ENCODE measurements around the gene HNRNPD.
"Not testable (repeated sequence)": the region's sequence is repeated elsewhere in the genome, so short reads cannot be mapped to it uniquely, and the experiment has no call there.

HNRNPD gene

DNA sequence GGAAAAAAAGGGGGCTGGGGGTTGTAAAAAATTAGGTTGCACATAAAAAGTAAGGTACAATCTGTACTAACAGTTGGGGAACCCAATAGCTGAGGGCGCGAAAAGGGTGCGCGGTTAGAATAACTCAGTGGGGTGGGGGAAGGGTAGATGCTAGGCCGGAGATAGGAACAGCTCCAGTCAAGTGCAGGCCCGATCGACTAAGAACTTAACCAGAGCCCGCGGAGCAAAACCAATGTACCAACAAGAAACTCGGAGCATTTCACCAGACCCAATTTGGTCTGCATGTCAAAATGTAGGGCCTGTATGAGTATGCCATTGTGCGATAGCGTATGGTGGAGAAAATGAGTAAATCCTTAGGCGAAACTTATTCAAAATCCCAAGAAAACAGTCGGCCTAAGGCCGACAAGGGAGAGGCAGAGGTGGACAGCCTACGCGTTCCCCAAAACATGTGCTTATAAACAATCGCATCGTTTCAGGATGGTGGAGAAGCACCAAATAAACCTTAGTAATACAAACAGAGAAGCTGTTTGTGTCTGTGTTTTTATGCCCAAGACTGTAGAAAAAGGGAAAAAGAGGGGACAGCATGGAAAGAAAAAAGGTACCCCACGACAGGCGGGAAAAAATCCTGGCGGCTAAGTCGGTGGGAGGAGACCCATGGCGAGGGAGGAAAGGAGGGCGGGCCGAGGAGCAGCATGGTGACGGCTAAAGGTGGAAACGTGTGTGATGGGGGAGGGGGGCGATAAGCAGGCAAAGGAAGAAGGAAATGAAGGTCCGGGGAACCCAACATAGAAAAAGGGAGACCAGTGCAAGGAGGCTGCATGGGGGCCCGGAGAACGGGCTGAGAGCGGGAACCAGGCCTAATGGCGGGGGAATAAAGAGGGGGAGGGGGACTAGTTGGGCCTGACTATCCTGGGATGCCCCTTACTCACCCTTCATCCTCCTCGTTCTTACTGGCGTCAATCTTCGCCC lies 990 bp downstream of the HNRNPD start:
- DNase-seq (ENCODE audit: low read depth, low spot score) = peak; percentile 37

DNA sequence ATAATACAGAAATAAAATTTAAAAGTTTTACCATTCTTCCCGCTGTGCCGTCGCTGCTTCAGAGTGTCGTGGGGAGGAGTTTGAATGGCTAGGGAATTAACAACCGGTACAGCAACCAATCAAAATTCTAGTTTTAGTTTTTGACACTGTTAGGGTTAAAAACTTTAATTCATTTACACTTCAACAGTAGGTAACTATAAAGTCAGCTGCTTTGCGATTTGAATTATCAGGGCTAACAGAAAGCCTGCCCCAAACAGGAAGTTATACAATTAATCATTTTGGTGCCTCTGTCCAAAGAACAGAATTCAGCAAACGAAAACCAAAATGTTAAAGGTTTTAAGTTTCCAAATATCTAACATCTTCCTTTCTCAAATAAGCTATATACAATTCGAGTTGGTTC lies 2.3 kb downstream of the HNRNPD start:
- no peak for DNase-seq (ENCODE audit: low read depth, low spot score)

DNA sequence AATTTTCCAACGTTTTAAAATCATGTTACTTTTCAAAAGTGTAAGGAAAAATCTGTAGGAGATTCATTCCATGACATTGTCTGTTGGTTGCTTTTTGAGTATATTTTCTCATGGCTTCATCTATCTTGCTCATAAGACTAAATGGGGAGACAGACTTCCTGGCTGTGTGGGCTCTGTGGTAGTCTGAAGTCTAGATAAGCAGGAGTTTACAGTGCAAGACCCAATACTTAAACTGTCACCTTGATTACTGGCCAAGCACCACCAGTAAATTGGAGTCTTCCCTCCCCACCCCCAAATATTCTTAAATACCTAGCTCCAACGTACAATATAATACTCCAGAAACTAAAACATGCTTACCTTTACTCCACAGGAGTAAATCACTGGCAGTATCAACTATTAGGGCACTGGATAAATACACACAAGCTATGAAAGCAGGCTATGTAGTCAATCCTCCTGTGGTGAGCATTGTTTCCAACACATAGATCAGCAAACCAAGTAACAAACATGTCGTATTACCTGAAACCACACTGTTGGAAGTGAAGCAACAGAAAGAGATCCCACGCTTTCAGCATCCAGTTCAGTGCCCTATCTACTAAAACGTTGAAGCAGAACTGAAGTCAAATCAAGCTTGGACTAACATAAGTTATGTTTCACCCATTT lies 6.2 kb downstream of the HNRNPD start:
- no peak for DNase-seq (ENCODE audit: low read depth, low spot score)

DNA sequence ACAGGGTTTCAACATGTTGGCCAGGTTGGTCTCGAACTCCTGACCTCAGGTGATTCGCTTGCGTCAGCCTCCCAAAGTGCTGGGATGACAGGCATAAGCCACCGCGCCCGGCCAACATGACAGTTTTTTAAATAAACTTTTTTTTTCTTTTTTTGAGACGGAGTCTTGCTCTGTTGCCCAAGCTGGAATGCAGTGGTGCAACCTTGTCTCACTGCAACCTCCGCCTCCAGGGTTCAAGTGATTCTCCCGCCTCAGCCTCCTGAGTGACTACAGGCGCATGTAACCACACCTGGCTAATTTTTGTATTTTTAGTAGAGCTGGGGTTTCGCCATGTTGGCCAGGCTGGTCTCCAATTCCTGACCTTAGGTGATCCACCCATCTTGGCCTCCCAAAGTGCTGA lies 7.4 kb downstream of the HNRNPD start:
- DNase-seq (ENCODE audit: low read depth, low spot score) = not testable (repeated sequence)

DNA sequence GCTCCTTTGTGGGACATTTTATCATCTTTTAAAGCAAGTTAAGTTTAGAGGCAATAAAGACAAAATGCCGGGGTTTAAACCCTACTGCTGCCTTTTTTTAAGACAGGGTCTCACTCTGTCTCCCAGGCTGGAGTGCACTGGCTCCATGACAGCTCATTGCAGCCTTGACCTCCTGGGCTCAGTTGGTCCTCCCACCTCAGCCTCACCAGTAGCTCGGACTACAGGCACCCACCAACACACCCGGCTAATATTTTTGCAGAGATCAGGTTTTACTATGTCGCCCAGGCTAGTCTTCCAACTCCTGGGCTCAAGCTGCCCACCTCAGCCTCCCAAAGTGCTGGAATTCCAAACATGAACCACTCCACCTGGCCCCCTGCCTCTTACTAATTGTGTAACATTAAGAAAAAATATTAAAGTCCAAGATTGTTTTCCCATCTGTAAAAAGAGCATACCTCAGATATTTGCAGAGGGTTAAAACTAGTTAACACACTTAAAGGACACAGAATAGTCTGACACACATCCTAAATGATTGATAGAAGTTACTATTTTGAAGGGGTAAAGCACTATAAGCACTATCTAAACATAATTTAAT lies 9.8 kb downstream of the HNRNPD start:
- no peak for DNase-seq (ENCODE audit: low read depth, low spot score)

DNA sequence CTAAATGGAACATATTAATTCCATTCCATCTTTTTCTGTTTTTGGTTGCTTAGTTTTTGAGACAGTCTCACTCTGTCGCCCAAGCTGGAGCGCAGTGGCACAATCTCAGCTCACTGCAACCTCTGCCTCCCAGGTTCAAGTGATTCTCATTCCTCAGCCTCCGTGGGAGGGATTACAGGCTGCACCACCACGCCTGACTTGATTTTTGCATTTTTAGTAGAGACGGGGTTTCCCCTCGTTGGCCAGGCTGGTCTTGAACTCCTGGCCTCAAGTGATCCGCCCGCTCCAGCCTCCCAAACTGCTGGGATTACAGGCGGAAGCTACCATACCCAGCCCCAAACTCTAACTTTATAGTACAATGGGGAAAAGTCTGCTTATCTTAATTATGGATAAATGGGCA lies 11.2 kb downstream of the HNRNPD start:
- DNase-seq (ENCODE audit: low read depth, low spot score) = no peak

DNA sequence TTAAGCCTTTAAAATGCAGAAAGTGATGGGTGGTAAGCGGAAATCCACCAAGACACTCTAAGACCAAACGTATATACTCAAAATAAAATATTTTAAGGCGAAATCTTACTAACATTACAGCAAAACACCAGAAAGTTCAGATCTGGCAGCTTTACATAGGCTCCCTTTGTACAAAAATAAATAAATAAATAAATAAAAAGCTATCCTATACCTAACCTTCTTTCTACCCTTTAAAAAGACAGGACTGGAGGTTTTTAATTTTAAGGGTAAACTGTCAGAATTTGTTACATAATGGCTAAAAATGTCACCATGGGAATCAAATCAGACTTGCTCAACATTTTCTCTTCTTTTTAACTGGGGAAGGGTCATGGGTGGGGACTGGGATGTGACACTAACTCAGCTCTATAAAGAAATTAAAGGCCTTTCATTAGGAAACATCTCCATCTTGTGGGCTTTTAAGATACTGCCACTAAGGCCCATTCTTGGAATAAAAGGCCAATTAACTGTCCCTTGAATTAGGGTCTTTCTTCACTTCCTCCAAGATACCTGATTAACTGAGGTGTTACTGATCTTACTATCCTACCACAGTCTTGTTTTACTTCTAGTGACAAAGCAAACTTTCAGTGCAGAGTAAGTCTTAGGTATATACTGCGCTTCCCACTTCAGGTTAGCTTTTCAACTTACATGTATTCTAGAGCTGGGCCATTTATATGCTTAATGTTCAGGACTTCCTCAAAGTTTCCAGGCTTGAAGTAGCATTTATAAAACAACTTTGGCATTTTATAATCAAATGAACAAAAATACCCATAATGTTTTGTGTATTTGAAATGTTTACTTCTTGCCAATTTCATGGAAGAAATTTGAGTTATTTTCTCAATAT lies 13.3 kb downstream of the HNRNPD start:
- no peak for DNase-seq (ENCODE audit: low read depth, low spot score)

DNA sequence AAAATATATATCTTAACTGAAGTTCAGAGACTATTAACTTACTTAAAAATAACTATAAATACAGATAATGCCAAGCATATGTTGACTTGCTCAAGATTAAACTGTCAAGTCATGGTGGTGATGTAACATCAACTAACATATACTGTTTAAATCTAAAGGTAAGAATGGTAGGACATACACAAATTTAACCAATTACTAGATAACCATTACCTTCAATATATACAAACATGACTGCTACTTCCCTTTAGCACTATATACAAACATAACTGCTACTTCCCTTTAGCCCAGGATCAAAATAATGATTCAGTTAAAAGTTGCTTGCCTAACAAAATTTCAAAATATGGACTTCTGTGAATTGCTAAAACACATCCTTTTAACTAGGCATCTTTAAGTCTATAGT lies 14.9 kb downstream of the HNRNPD start:
- DNase-seq (ENCODE audit: low read depth, low spot score) = no peak

DNA sequence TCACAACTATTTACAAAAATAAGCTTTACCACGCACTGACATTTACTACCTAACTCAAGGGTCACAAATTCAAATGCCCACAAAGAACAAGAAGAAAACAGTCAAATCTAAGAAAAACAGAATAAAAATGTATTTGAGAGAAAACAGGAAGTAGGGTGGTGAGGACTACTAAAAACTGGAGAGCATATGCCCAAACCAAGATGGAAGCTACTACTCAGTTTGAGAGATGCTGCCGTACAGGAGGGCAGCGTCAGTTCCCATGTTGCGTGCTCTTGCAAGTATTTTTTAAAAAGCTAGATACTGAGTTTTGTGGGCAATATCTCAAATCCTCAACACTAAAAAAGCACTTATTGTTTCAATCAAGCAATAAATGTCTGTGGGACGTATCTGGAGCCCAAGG lies 16.2 kb downstream of the HNRNPD start:
- no peak for DNase-seq (ENCODE audit: low read depth, low spot score)

DNA sequence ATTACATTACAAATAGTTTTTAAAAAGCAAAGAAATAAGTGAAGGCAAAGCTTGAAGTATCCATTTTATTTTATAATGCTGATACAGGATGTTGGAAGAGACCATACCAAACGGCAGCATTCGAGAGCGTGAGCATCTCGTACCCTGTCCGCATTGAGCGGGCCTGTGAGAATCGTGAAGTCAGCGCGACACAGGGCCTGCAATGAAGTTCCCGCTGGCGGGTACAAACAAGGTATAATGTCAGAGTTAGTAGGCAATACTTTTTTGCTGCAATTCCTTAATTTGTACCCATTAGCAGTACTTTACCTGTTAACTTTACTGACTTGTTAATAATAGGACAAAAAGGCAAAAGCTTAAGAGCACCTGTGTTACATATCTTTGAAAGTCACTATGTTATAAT lies 19.0 kb downstream of the HNRNPD start:
- no peak for DNase-seq (ENCODE audit: low read depth, low spot score)

DNA sequence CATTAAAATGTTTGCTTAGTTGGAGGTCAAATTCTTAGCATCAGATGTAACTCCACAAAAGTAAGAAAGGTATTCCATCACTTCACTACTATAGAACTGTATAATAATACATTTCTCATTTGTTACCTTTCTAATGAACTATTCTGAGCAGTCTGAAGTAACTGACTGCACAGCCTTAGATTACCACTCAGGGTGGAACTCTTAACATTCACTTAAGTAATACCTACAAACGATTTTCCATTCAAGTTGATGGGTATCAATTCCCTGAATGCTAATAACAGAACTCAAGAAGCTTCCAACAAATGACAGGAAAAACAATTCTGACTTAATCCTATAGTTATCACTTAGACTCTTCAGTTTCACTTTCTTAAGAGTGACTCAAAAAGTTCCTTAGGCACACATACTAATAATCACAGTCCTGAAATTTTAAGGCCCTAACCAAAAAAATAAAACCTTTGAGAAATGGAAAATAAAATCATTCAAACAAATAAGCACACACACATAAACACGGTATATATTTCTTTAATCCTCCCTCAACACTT lies 20.9 kb downstream of the HNRNPD start:
- no peak for DNase-seq (ENCODE audit: low read depth, low spot score)

DNA sequence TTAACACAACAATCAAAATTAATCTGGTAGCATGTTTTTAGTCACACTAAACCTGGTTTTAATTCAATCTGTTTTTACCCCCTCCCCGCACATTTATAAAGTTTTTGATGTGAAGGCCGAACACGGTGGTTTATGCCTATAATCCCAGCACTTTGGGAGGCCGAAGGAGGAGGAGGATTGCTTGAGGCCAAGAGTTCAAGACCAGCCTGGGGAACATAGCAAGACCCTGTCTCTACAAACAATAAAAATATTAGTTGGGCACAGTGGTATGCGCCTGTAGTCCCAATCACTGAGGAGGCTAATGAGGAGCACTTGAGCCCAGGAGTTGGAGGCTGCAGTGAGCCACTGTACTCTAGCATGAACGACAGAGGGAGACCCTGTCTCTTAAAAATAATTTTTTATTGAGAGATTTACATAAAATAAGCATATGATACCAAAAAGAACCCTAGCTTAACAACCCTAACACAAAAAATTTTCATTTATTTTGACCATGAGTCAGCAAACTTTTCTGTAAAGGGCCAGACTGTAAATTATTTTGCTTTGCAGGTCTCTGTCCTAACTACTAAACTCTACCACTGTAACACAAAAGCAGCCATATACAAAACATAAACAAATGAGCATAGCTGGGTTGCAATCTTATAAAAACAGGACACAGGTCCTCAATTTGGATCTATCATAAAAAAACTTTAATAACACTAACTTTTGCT lies 21.5 kb downstream of the HNRNPD start:
- no peak for DNase-seq (ENCODE audit: low read depth, low spot score)

DNA sequence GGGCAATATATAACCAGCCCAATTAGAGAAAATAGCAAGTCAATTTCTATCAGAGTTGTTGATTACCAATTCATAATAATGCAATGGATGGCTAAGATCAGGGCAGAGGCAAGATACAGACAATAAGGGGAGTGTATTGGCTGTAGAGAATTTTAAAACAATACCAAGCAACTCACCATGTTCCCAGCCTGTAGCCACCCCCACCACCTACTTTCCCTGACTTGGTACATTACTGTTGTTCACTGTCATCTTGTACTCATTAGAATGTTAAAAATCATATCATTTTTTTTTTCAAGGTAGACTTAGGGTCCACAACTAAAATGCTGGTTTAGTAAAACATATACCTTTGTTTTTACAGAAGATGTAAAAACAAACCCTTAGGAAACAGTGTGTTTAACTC lies 27.7 kb downstream of the HNRNPD start:
- no peak for DNase-seq (ENCODE audit: low read depth, low spot score)

DNA sequence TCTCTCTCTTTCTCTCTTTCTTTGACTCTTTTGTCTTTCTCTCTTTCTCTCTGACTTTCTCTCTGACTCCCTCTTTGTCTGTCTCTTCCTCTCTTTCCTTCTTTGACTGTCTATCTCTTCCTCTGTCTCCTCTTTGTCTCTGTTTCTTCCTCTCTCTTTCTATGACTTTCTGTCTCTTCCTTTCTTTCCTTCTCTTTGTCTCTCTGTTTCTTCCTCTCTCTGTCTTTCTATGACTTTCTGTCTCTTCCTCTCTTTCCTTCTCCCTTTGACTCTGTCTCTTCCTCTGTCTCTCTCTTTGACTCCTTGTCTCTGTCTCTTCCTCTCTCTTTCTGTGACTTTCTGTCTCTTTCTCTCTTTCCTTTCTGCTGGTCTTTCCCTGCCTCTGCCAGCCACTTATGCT lies 38.7 kb downstream of the HNRNPD start:
- no peak for DNase-seq (ENCODE audit: low read depth, low spot score)

DNA sequence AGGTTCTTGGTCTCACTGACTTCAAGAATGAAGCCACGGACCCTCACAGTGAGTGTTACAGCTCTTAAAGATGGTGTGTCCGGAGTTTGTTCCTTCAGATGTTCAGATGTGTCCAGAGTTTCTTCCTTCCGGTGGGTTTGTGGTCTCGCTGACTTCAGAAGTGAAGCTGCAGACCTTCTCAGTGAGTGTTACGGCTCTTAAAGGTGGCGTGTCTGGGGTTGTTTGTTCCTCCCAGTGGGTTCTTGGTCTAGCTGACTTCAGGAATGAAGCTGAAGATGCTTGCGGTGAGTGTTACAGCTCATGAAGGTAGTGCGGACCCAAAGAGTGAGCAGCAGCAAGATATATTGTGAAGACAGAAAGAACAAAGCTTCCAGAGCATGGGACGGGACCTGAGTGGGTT lies 40.1 kb downstream of the HNRNPD start:
- not testable (repeated sequence) for DNase-seq (ENCODE audit: low read depth, low spot score)

DNA sequence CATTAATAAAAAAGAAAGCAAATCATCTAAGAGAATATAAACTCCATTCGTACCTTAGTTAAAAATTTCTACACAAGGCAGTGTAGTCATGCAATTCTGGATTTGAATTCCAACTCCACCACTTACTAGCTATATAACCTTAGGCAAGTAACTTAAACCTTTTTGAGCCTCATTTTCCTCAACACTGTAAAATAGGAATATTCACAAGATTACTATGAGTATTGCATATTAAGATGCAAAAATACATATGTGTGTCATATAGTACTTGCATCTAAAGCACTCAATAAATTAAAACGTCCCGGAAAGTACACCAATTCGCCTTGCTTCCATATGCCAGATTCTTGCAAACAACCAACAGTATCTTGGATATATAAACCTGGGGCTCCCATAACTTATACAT lies 42.0 kb downstream of the HNRNPD start:
- DNase-seq (ENCODE audit: low read depth, low spot score) = no peak

DNA sequence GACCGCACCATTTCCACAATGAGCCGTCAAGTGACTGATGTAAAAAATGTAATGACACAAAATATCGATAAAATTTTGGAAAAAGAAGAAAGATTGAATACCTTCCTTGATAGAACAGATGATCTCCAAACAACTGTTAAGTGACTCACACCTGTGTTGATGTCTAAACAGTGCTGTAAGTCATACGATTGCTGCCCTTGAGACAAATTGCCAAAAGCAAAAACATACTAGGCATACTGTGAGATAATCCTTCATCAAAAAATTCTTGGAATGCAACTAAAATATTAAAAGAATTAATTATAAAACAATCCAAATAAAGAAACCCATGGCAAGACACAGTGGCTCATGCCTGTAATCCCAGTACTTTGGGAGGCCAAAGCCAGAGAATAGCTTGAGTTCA lies 53.4 kb downstream of the HNRNPD start:
- no peak for DNase-seq (ENCODE audit: low read depth, low spot score)

DNA sequence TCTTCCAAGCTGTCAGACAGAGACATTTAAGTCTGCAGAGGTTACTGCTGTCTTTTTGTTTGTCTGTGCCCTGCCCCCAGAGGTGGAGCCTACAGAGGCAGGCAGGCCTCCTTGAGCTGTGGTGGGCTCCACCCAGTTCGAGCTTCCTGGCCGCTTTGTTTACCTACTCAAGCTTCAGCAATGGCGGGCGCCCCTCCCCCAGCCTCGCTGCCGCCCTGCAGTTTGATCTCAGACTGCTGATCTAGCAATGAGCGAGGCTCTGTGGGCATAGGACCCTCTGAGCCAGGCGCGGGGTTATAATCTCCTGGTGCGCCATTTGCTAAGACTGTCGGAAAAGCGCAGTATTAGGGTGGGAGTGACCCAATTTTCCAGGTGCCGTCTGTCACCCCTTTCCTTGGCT lies 70.7 kb downstream of the HNRNPD start:
- not testable (repeated sequence) for DNase-seq (ENCODE audit: low read depth, low spot score)
